BLaER1 treated with 17β-estradiol and CSF1 and Interleukin-3, amounts not matched to agents 10 nM and 100 nM (cell line): ENCODE data around the gene SSC5D.
A peak's percentile ranks its signal among the peaks of the same experiment; 100 is the strongest.

Source experiments
- H3K27ac ChIP-seq, 11 experiments: shearing (Covaris generic); formaldehyde crosslinking; 2 replicates each; pipeline ENCODE4 v1.8.1; 2022
- H3K27me3 ChIP-seq, 11 experiments: shearing (Covaris generic); formaldehyde crosslinking; 2 replicates each; pipeline ENCODE4 v1.8.1; 2022
- H3K36me3 ChIP-seq, 11 experiments: shearing (Covaris generic); formaldehyde crosslinking; 2 replicates each; pipeline ENCODE4 v1.8.1; 2022
- H3K4me1 ChIP-seq, 10 experiments: shearing (Covaris generic); formaldehyde crosslinking; 2 replicates each; pipeline ENCODE4 v1.8.1; 2022
- H3K4me2 ChIP-seq, 11 experiments: shearing (Covaris generic); formaldehyde crosslinking; 2 replicates each; pipeline ENCODE4 v1.8.1; 2022
- H3K4me3 ChIP-seq, 10 experiments: shearing (Covaris generic); formaldehyde crosslinking; 2 replicates each; pipeline ENCODE4 v1.8.1; 2022
- H3K9ac ChIP-seq, 11 experiments: shearing (Covaris generic); formaldehyde crosslinking; 2 replicates each; pipeline ENCODE4 v1.8.1; 2022
- H3K9me3 ChIP-seq, 11 experiments: shearing (Covaris generic); formaldehyde crosslinking; replicated peaks in 1 of 11; 2 replicates each; pipeline ENCODE4 v1.8.1; 2022
- H4K20me1 ChIP-seq, 11 experiments: shearing (Covaris generic); formaldehyde crosslinking; 2 replicates each; pipeline ENCODE4 v1.8.1; 2022
- Cebpa-rat ChIP-seq, 11 experiments: shearing (Covaris generic); IDR thresholded peaks; 2 replicates each; pipeline ENCODE4 v1.8.1; 2022

SSC5D gene

DNA sequence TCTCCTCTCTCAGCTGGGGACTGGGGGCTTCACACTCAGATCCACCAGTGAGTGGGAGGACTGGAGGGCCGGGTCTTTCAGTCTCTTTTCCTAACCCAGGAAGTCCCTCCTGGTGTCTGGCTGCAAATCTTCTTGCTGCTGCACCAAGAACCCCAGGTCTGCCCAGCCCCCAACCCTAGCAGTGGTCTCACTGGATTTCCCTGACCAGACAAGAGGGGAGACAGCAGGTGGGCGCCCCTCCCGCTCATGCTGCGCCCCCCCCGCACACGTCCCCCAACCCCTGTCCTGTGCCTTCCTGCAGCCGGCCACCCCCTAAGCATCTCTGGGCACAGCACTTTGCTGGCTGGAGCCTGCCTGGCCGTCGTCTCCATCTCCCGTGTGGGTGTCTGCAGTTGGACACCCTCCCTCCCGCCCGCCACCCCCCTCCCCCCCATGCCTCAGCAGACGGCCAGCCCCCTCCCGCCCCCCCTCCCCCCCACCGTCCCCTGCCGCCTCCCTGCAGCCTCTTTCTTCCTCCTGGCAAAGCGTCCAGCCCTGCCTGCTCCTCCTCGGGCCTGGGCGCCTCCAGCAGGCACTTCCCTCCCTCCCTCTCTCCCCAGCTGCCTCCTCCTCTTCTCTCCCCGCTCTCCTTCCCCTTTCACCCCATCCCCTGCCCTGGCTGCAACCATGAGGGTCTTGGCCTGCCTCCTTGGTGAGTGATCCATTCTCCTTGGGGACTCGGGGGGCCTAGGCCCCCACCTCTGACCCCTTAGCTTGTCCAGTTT, at the start of gene SSC5D:
Gene SSC5D, plus strand, starts transcription at position 513 of the 764 bp plus-strand sequence. Its CDS starts 154 bp downstream, at position 667.
- Histone ChIP-seq H3K27me3 (no peaks in the 10 kb centered on the region), H3K27ac (peak within 1 kb of the TSS; percentile 8 to 80 (median 61); a peak in 21 of 22 replicates), H4K20me1 (peaks cover 0 to 29% (median 0%) of the 10 kb centered on the region in 11 experiments; a peak in 9 of 22 replicates), H3K36me3 (peaks cover 0 to 9% (median 5%) of the 10 kb centered on the region in 11 experiments; a peak in 12 of 22 replicates), H3K4me2 (peak within 1 kb of the TSS; percentile 89 to 100 (median 96)), H3K4me3 (peak within 1 kb of the TSS in 2 of 10 experiments; percentile 16 to 79; a peak in 1 of 20 replicates), H3K9ac (peak within 1 kb of the TSS; percentile 31 to 83 (median 78)), H3K4me1 (peaks cover 50 to 78% (median 62%) of the 10 kb centered on the region in 10 experiments), H3K9me3 (no peaks in the 10 kb centered on the region)
- TF ChIP-seq Cebpa-rat (IDR thresholded peaks at IDR 0.05): no peak

DNA sequence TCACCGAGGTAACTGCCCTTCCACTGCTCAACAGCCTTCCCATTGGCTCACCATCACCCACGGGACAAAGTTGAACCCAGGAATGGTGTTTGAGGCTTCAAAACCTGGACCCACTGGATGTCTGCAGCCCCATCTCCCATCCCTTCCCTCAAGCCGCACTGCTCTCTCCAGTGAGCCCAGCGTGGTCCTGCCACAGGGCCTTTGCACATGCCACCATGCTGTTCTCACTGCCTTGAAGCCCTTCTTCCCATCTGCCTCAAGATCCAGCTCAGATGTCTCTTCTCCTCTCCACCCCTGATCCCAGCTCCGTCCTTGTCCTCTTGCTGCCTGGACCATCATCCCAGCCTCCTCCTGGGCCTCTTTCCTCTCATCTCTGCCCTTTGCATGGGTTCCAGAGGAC, 49.2 kb upstream of the SSC5D start:
- Histone ChIP-seq H4K20me1 (peaks cover 0 to 34% (median 4%) of the 10 kb centered on the region in 11 experiments; a peak in 9 of 22 replicates), H3K4me2 (no peak overlapping the region), H3K27me3 (peaks cover 68 to 96% (median 87%) of the 10 kb centered on the region in 11 experiments), H3K9me3 (peaks cover 0 to 17% (median 0%) of the 10 kb centered on the region in 11 experiments; a peak in 4 of 22 replicates), H3K9ac (no peak overlapping the region), H3K27ac (no peak overlapping the region), H3K36me3 (no peaks in the 10 kb centered on the region), H3K4me3 (no peak overlapping the region), H3K4me1 (peaks cover 0 to 22% (median 17%) of the 10 kb centered on the region in 10 experiments; a peak in 15 of 20 replicates)
- no peak for TF ChIP-seq Cebpa-rat (IDR thresholded peaks at IDR 0.05)

DNA sequence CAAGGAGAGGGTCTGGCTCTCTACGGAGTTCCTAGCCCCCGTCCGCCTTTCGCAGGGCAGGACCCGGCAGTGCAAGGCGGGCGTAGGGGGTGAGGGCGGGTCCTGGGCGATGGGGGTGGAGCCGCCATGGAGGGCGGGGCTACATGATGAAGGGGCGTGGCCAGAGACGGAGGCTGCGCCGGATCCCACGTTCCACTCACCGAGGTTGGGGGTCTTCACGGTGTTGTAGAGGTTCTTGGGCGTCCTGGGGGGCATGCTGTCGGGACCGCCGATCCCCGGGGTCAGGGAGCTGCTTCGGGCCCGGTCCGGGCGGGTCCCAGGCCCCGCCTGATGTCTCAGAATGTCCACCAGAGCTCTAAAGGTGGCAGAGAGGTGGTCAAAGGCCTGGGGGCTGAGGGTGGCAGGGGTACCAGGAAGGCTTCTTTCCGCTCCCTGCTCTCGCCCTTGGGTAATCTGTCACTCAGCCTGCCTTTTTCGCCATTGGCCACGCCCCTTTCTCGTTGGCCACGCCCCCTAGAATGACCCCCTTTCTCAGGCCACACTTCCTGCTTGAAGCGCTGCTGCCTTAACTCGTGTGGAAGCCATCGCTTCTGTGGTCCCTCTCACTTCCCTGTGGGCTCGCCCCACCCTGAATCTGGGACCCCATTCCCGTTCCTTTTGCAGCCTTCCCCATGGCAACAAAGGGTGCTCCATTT, 47.7 kb upstream of the SSC5D start:
- Histone ChIP-seq H3K27ac (no peak overlapping the region), H3K27me3 (peaks cover 83 to 100% (median 98%) of the 10 kb centered on the region in 11 experiments), H3K4me2 (peak overlapping the region in 7 of 11 experiments; percentile 5 to 80 (median 45); a peak in 13 of 22 replicates), H3K9ac (no peak overlapping the region), H3K4me1 (peaks cover 0 to 22% (median 17%) of the 10 kb centered on the region in 10 experiments; a peak in 15 of 20 replicates), H3K36me3 (no peaks in the 10 kb centered on the region), H3K4me3 (peak overlapping the region in 2 of 10 experiments; percentile 5; a peak in 2 of 20 replicates), H3K9me3 (peaks cover 0 to 12% (median 0%) of the 10 kb centered on the region in 11 experiments; a peak in 1 of 22 replicates), H4K20me1 (peaks cover 0 to 44% (median 4%) of the 10 kb centered on the region in 11 experiments; a peak in 10 of 22 replicates)
- no peak for TF ChIP-seq Cebpa-rat (IDR thresholded peaks at IDR 0.05)

DNA sequence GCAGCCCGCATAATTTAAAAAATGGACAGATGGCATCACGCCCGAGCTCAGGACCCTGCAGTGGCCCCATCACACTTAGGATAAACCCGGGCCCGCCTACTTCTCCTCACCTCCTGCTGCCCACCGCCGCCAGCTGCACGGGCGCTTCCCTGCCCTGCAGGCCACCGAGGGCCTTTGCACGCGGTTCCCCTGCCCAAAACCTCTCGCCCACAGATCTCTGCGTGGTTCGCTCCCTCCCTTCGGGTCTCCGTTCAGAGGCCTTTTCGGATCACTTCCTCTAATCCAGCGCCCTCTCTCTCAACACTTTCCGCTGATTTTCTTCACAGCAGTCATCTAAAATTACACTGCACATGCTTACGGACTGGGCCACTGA, 46.9 kb upstream of the SSC5D start:
- 0 out of 20 replicates have a peak overlapping the region, but pooled peaks of 2 of the 10 experiments have one; percentile 5 for H3K4me3 ChIP-seq
- peak overlapping the region in 9 of 11 experiments; percentile 5 to 80 (median 38); a peak in 12 of 22 replicates for H3K4me2 ChIP-seq
- no peak for TF ChIP-seq Cebpa-rat (IDR thresholded peaks at IDR 0.05)

DNA sequence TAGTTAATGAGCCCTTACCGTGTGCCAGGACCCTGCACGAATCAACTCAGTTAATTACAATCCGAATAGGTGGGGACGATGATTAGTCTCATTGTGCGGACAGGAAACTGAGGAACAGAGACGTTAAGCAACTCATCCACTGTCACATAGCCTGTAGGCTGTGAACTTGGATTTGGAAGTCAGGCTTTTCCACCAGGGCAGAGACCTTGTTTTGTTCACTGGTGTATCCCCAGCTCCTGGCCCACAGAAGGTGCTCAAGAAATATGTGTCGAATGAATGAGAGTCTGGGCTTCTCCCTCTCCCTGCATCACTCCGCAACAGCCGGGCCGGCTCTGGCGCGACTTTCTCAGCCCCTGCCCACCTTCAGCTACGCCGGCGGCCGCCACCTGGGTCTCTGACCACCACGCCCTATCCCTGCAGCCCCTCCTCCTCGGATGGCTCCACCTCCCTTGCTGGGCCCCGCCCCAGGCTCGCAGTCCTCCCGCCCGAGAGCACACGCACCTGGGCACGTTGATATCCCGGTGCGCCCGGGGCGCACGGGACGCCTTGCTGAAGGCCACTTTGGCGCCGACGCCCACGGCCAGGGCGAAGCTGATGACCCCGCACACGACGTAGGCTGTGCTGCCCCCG, 46.4 kb upstream of the SSC5D start:
- no peak overlapping the region for H3K9ac ChIP-seq
- H3K27ac ChIP-seq: no peak overlapping the region
- TF ChIP-seq Cebpa-rat (IDR thresholded peaks at IDR 0.05): no peak
- no peaks in the 10 kb centered on the region for H3K36me3 ChIP-seq
- peaks cover 0 to 12% (median 0%) of the 10 kb centered on the region in 11 experiments; a peak in 1 of 22 replicates for H3K9me3 ChIP-seq
- peaks cover 91 to 100% (median 99%) of the 10 kb centered on the region in 11 experiments for H3K27me3 ChIP-seq
- H3K4me2 ChIP-seq: peak overlapping the region in 6 of 11 experiments; percentile 18 to 80 (median 52); a peak in 10 of 22 replicates
- H4K20me1 ChIP-seq: peaks cover 0 to 37% (median 2%) of the 10 kb centered on the region in 11 experiments; a peak in 10 of 22 replicates
- no peak overlapping the region; a peak in 1 of 20 replicates for H3K4me3 ChIP-seq
- H3K4me1 ChIP-seq: peaks cover 0 to 22% (median 17%) of the 10 kb centered on the region in 10 experiments; a peak in 16 of 20 replicates

More for the DNA sequence above, 46.9 kb upstream of the SSC5D start:
- Histone ChIP-seq H3K9me3 (peaks cover 0 to 12% (median 0%) of the 10 kb centered on the region in 11 experiments; a peak in 1 of 22 replicates), H3K27me3 (peaks cover 90 to 100% (median 99%) of the 10 kb centered on the region in 11 experiments), H3K27ac (no peak overlapping the region), H3K36me3 (no peaks in the 10 kb centered on the region), H4K20me1 (peaks cover 0 to 42% (median 4%) of the 10 kb centered on the region in 11 experiments; a peak in 10 of 22 replicates), H3K9ac (no peak overlapping the region), H3K4me1 (peaks cover 0 to 22% (median 17%) of the 10 kb centered on the region in 10 experiments; a peak in 16 of 20 replicates)

DNA sequence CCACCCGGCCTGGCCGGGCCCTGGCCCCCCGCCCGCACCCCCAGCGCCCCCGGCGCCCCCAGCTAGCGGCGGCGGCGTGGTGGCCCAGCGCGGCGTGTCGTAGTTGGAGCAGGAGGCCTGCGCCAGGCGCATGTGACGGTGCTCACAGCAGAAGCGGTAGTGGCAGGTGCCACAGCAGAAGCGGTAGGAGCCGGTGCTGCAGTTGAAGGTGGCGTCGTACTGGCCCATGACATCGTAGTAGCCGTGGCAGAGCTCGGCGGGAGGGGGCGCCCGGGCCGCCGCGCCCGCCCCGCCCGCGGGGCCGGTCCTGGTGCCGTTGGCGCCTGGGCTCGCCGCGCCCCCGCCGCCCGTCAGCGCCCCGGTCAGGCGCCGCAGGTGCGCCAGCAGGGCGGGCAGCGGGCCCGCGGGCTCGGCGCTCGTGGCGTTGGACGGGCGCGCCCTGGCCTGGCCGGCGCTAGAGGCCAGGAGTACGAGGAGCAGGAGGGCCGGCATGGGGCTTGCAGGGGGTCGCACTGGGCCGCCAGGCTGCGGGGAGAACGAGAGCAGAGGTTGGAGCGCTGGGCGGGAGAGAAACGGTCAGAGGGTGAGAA, 45.8 kb upstream of the SSC5D start:
- no peak overlapping the region for H3K4me3 ChIP-seq
- H3K36me3 ChIP-seq: no peaks in the 10 kb centered on the region
- no peak overlapping the region for H3K9ac ChIP-seq
- H3K4me2 ChIP-seq: no peak overlapping the region
- no peak for TF ChIP-seq Cebpa-rat (IDR thresholded peaks at IDR 0.05)
- peaks cover 94 to 100% (median 100%) of the 10 kb centered on the region in 11 experiments for H3K27me3 ChIP-seq
- peaks cover 0 to 12% (median 0%) of the 10 kb centered on the region in 11 experiments; a peak in 1 of 22 replicates for H3K9me3 ChIP-seq
- peaks cover 0 to 22% (median 17%) of the 10 kb centered on the region in 10 experiments; a peak in 16 of 20 replicates for H3K4me1 ChIP-seq
- peaks cover 0 to 40% (median 5%) of the 10 kb centered on the region in 11 experiments; a peak in 11 of 22 replicates for H4K20me1 ChIP-seq
- H3K27ac ChIP-seq: no peak overlapping the region

DNA sequence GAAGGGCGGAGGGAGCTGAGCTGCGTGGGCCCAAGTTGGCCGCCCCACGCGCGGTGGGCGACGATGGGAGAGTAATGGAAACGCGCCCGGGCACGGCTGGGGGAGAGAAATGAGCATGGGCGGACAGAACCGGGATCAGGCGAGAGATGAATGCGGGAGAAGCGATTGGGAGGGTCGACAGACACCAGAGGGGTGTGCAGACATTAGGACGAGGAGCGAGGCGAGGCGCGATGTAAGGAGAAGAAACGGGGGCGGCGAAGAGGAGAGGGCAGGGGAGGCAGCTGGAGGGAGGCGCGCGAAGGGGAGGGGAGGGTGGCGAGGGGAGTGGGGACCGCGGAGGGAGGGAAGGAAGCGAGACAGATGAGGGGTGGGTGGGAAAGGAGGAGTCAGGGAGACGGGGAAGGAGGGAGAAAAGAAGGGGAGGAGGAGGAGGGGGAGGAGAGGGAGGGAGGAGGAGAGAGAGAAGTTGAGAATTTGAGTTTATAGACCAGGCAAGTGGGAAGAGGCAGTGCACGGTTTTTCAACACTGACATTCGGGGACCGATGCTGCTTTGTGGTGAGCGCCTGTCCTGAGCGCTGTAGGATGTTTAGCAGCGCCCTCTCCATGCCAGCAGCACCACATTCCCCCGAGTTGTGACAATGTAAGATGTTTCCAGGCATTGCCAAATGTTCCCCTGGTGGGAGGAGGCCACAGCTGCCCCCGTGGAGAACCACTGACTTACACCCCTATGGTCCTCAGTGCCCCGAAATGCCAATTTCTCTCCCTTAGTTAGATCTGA, 45.0 kb upstream of the SSC5D start, which contains the start of gene SHISA7:
Gene SHISA7, minus strand, starts transcription at position 256 of the 779 bp plus-strand sequence. CDS start 437 bp downstream, outside the sequence.
- TF ChIP-seq Cebpa-rat (IDR thresholded peaks at IDR 0.05): no peak
- Histone ChIP-seq H3K9ac (no peak within 1 kb of the TSS), H3K4me2 (peak within 1 kb of the TSS in 1 of 11 experiments; percentile 80; a peak in 1 of 22 replicates), H3K4me1 (peaks cover 0 to 22% (median 17%) of the 10 kb centered on the region in 10 experiments; a peak in 16 of 20 replicates), H3K9me3 (peaks cover 0 to 12% (median 0%) of the 10 kb centered on the region in 11 experiments; a peak in 1 of 22 replicates), H3K36me3 (no peaks in the 10 kb centered on the region), H3K4me3 (no peak within 1 kb of the TSS), H3K27me3 (peaks cover 97 to 100% (median 100%) of the 10 kb centered on the region in 11 experiments), H3K27ac (no peak within 1 kb of the TSS), H4K20me1 (peaks cover 0 to 45% (median 6%) of the 10 kb centered on the region in 11 experiments; a peak in 11 of 22 replicates)
